HG03354 (cell line): Measurements from ENCODE around the gene PCDHGA11.
"Not testable (repeated sequence)": the region's sequence is repeated elsewhere in the genome, so short reads cannot be mapped to it uniquely, and the experiment has no call there.

Source experiments
- ATAC-seq: cut with Tn5 transposase; IDR thresholded peaks from one replicate; pipeline ENCODE4 v1.9.1; 2021; ENCODE audit warnings: mild to moderate bottlenecking; ENCODE audit not compliant: unreplicated experiment, poor library complexity, severe bottlenecking

Gene PCDHGA11

GRCh38 chr5:141420855-141421488, at the start of gene PCDHGA11:
PCDHGA11 (plus strand) TSS chr5:141421051; CDS start chr5:141421228, 177 bp downstream.
- ATAC-seq, result peak; percentile 53

GRCh38 chr5:141371572-141372475, 49.0 kb upstream of the PCDHGA11 start:
- ATAC-seq, result no peak

GRCh38 chr5:141373673-141374317, 47.1 kb upstream of the PCDHGA11 start, which contains the start of gene PCDHGA6:
PCDHGA6 (plus strand) TSS chr5:141373891; CDS start chr5:141374084, 193 bp downstream.
- ATAC-seq, result no peak

GRCh38 chr5:141374627-141375026, 46.2 kb upstream of the PCDHGA11 start:
- no peak for ATAC-seq

- ATAC-seq, result not testable (repeated sequence)
Observed at GRCh38 chr5:141375444-141376155, 45.3 kb upstream of the PCDHGA11 start.

- ATAC-seq, result no peak
Observed at GRCh38 chr5:141382469-141383294, 38.2 kb upstream of the PCDHGA11 start, which contains the start of gene PCDHGA7. PCDHGA7 (plus strand) TSS chr5:141382742; CDS start chr5:141382900, 158 bp downstream.

GRCh38 chr5:141383345-141383744, 37.5 kb upstream of the PCDHGA11 start:
- ATAC-seq, result no peak

- ATAC-seq, result no peak
Observed at GRCh38 chr5:141384471-141385267, 36.2 kb upstream of the PCDHGA11 start.

GRCh38 chr5:141387557-141388311, 33.1 kb upstream of the PCDHGA11 start, which contains the start of gene PCDHGB4:
PCDHGB4 (plus strand) TSS chr5:141387698; CDS start chr5:141387885, 187 bp downstream.
- ATAC-seq, result peak; percentile 98

- ATAC-seq, result no peak
Observed at GRCh38 chr5:141388661-141389060, 32.2 kb upstream of the PCDHGA11 start.

GRCh38 chr5:141389153-141390042, 31.5 kb upstream of the PCDHGA11 start:
- ATAC-seq, result no peak

GRCh38 chr5:141392429-141393198, 28.2 kb upstream of the PCDHGA11 start, which contains the start of gene PCDHGA8:
PCDHGA8 (plus strand) TSS chr5:141392633; CDS start chr5:141392814, 181 bp downstream.
- ATAC-seq, result no peak

- ATAC-seq, result no peak
Observed at GRCh38 chr5:141393267-141393666, 27.6 kb upstream of the PCDHGA11 start.

- ATAC-seq, result not testable (repeated sequence)
Observed at GRCh38 chr5:141394401-141395187, 26.3 kb upstream of the PCDHGA11 start.
